Measurements from ENCODE around the gene OR6C76.
"Not testable (repeated sequence)": the region's sequence is repeated elsewhere in the genome, so short reads cannot be mapped to it uniquely, and the experiment has no call there.

DNA sequence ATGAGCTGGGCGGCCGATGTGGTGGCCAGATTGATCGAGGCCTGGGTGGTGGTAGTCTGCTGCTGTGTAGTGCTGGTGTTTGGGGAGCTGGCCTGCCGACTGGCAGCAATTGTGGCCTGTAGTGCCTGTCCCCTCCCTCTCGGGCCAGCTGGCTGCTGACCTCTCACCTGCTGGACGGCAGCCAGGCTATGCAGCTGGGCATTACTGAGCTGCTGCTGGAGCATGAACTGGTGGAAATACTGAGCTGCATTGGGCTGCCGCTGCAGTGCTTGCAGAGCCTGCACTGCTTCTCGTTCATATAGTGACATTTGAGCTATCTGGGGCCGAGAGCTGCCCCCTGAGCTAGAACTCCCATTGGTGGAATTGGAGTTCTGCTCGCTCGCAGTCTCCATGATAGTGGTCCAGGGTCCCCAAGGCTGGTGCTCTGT is 11.6 kb upstream of the OR6C76 start:
- TF ChIP-seq, protein P1, sequence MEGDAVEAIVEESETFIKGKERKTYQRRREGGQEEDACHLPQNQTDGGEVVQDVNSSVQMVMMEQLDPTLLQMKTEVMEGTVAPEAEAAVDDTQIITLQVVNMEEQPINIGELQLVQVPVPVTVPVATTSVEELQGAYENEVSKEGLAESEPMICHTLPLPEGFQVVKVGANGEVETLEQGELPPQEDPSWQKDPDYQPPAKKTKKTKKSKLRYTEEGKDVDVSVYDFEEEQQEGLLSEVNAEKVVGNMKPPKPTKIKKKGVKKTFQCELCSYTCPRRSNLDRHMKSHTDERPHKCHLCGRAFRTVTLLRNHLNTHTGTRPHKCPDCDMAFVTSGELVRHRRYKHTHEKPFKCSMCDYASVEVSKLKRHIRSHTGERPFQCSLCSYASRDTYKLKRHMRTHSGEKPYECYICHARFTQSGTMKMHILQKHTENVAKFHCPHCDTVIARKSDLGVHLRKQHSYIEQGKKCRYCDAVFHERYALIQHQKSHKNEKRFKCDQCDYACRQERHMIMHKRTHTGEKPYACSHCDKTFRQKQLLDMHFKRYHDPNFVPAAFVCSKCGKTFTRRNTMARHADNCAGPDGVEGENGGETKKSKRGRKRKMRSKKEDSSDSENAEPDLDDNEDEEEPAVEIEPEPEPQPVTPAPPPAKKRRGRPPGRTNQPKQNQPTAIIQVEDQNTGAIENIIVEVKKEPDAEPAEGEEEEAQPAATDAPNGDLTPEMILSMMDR (IDR thresholded peaks at IDR 0.05; ENCODE audit: low read depth, low read length, missing input control): not testable (repeated sequence)
- TF ChIP-seq, protein P2, sequence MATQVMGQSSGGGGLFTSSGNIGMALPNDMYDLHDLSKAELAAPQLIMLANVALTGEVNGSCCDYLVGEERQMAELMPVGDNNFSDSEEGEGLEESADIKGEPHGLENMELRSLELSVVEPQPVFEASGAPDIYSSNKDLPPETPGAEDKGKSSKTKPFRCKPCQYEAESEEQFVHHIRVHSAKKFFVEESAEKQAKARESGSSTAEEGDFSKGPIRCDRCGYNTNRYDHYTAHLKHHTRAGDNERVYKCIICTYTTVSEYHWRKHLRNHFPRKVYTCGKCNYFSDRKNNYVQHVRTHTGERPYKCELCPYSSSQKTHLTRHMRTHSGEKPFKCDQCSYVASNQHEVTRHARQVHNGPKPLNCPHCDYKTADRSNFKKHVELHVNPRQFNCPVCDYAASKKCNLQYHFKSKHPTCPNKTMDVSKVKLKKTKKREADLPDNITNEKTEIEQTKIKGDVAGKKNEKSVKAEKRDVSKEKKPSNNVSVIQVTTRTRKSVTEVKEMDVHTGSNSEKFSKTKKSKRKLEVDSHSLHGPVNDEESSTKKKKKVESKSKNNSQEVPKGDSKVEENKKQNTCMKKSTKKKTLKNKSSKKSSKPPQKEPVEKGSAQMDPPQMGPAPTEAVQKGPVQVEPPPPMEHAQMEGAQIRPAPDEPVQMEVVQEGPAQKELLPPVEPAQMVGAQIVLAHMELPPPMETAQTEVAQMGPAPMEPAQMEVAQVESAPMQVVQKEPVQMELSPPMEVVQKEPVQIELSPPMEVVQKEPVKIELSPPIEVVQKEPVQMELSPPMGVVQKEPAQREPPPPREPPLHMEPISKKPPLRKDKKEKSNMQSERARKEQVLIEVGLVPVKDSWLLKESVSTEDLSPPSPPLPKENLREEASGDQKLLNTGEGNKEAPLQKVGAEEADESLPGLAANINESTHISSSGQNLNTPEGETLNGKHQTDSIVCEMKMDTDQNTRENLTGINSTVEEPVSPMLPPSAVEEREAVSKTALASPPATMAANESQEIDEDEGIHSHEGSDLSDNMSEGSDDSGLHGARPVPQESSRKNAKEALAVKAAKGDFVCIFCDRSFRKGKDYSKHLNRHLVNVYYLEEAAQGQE (IDR thresholded peaks at IDR 0.05): not testable (repeated sequence)
- not testable (repeated sequence) for TF ChIP-seq MAX (IDR thresholded peaks at IDR 0.05); TAF1 (conservative IDR thresholded peaks at IDR 0.05); ATF3 (IDR thresholded peaks at IDR 0.05); YY1 (IDR thresholded peaks at IDR 0.05); GABPA (IDR thresholded peaks at IDR 0.05 in 1 of 2, conservative IDR thresholded peaks at IDR 0.05 in 1 of 2); RAD21 (IDR thresholded peaks at IDR 0.05); HNF4G (IDR thresholded peaks at IDR 0.05); EGR1 (IDR thresholded peaks at IDR 0.05; ENCODE audit: low read depth in 2 of 2); FOXA1 (IDR thresholded peaks at IDR 0.05)
- TF ChIP-seq, protein P3, sequence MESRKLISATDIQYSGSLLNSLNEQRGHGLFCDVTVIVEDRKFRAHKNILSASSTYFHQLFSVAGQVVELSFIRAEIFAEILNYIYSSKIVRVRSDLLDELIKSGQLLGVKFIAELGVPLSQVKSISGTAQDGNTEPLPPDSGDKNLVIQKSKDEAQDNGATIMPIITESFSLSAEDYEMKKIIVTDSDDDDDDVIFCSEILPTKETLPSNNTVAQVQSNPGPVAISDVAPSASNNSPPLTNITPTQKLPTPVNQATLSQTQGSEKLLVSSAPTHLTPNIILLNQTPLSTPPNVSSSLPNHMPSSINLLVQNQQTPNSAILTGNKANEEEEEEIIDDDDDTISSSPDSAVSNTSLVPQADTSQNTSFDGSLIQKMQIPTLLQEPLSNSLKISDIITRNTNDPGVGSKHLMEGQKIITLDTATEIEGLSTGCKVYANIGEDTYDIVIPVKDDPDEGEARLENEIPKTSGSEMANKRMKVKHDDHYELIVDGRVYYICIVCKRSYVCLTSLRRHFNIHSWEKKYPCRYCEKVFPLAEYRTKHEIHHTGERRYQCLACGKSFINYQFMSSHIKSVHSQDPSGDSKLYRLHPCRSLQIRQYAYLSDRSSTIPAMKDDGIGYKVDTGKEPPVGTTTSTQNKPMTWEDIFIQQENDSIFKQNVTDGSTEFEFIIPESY (IDR thresholded peaks at IDR 0.05): not testable (repeated sequence)

Data from liver (tissue), 3 donors.